ENCODE measurements around the gene AHCTF1.
"Not testable (repeated sequence)": the region's sequence is repeated elsewhere in the genome, so short reads cannot be mapped to it uniquely, and the experiment has no call there.

The AHCTF1 gene

DNA sequence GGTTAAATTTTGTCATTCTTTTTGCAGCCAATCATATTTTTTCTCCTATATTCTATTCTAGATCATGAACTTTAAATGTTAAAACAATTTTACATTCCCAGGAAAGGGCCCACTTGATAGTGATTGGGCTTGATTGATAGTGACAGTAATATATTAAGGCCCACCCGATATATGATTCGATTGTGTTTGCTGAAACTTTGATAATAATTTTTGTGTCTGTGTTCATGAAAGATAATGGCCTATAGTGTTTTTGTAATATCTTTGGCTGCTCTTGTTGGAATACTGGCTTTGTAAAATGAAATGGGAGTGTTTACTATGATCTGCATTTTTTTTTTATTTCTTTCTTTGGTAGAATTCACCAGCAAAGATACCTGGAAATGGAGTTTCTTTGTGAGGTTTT, 107.2 kb downstream of the AHCTF1 start:
- TF ChIP-seq, protein P1, sequence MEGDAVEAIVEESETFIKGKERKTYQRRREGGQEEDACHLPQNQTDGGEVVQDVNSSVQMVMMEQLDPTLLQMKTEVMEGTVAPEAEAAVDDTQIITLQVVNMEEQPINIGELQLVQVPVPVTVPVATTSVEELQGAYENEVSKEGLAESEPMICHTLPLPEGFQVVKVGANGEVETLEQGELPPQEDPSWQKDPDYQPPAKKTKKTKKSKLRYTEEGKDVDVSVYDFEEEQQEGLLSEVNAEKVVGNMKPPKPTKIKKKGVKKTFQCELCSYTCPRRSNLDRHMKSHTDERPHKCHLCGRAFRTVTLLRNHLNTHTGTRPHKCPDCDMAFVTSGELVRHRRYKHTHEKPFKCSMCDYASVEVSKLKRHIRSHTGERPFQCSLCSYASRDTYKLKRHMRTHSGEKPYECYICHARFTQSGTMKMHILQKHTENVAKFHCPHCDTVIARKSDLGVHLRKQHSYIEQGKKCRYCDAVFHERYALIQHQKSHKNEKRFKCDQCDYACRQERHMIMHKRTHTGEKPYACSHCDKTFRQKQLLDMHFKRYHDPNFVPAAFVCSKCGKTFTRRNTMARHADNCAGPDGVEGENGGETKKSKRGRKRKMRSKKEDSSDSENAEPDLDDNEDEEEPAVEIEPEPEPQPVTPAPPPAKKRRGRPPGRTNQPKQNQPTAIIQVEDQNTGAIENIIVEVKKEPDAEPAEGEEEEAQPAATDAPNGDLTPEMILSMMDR (IDR thresholded peaks at IDR 0.05; ENCODE audit: low read length, missing control alignments): no peak
- DNase-seq (ENCODE audit: low read depth): no peak
- H3K4me3 ChIP-seq (replicated peaks; ENCODE audit: low read depth, low read length): no peak overlapping the region

DNA sequence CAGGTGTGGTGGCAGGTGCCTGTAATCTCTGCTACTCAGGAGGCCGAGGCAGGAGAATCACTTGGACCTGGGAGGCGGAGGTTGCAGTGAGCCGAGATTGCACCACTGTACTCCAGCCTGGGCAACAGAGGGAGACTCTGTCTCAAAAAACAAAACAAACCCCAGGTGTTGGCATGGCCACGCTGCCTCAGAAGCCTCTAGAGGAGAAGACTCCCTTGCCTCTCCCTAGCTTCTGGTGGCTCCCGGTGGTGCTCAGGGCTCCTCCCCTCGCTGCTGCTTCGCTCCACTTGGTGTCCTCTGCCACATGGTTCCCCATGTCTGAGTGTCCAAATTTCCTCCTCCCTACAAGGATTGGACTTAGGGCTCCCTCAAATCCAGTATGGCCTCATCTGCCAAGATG, 109.6 kb downstream of the AHCTF1 start:
- DNase-seq (ENCODE audit: low read depth); H3K4me3 ChIP-seq (replicated peaks; ENCODE audit: low read depth, low read length): not testable (repeated sequence)

DNA sequence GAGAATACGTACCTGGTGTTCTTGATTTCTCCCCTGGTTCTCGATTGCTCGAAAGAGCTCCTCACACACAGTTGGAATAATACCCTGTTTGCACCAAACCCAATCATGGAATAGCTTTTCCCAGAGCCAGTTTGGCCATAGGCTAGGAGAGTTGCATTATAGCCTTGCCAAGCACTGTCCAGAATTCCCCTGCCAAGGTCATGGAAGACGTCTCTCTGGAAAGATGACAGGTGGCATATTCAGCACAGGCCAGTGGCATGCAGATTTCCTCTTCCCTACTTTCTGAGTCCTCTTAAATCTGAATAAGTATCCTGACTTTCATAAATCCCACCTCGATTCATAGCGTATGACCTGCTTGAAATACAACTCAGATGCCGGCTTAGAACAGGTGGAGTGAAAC, 111.1 kb downstream of the AHCTF1 start:
- no peak overlapping the region for H3K4me3 ChIP-seq (replicated peaks; ENCODE audit: low read depth, low read length)
- TF ChIP-seq, protein P1 (IDR thresholded peaks at IDR 0.05; ENCODE audit: low read length, missing control alignments): no peak
- DNase-seq (ENCODE audit: low read depth): no peak

GRCh38 chr1:246817778-246818177, 114.0 kb downstream of the AHCTF1 start:
- DNase-seq (ENCODE audit: low read depth): peak; percentile 29
- H3K4me3 ChIP-seq (replicated peaks; ENCODE audit: low read depth, low read length): not testable (repeated sequence)

DNA sequence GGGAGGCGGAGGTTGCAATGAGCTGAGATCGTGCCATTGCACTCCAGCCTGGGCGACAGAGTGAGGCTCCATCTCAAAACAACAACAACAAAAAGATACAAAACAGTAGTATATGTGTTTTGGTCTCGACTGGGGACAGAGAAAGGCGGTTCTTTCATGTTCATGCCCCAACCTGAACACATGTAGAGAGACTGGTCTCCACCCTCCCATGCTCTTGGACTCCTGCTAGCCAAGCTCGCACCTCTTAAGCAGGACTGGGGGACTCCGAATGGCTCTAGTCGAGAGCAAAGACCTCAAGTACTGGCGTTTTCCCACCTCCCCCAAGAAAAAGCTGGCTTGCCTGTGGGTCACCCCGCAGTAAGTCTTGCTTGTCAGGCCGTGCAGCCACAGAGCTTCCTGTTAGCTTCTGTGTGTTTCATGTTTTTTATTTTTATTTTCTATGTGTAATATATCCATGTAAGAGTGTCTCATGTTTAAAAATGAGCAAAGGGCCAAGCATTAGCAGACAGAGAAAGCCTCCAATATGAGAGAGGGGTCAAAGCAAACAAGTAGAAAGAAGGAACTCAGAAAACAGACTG, 116.0 kb downstream of the AHCTF1 start:
- TF ChIP-seq, protein P1 (IDR thresholded peaks at IDR 0.05; ENCODE audit: low read length, missing control alignments): no peak
- H3K4me3 ChIP-seq (replicated peaks; ENCODE audit: low read depth, low read length): no peak overlapping the region
- DNase-seq (ENCODE audit: low read depth): no peak

GRCh38 chr1:246814890-246815289, 116.9 kb downstream of the AHCTF1 start:
- H3K4me3 ChIP-seq (replicated peaks; ENCODE audit: low read depth, low read length): no peak overlapping the region
- DNase-seq (ENCODE audit: low read depth): no peak
- TF ChIP-seq, protein P1 (IDR thresholded peaks at IDR 0.05; ENCODE audit: low read length, missing control alignments): no peak

DNA sequence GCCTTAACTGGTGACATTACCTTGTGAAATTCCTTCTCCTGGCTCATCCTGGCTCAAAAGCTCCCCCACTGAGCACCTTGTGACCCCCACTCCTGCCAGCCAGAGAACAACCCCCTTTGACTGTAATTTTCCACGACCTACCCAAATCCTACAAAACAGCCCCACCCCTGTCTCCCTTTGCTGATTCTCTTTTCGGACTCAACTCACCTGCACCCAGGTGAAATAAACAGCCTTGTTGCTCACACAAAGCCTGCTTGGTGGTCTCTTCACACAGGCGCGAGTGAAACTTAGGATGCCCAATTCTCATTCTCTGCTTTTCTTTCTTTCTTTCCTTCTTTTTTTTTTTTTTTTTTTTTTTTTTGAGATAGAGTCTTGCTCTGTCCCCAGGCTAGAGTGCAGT, 118.4 kb downstream of the AHCTF1 start:
- not testable (repeated sequence) for DNase-seq (ENCODE audit: low read depth); H3K4me3 ChIP-seq (replicated peaks; ENCODE audit: low read depth, low read length)

- TF ChIP-seq, protein P1 (IDR thresholded peaks at IDR 0.05; ENCODE audit: low read length, missing control alignments): no peak
- H3K4me3 ChIP-seq (replicated peaks; ENCODE audit: low read depth, low read length): no peak overlapping the region
- DNase-seq (ENCODE audit: low read depth): no peak
Observed at GRCh38 chr1:246811985-246812384, 119.8 kb downstream of the AHCTF1 start.

DNA sequence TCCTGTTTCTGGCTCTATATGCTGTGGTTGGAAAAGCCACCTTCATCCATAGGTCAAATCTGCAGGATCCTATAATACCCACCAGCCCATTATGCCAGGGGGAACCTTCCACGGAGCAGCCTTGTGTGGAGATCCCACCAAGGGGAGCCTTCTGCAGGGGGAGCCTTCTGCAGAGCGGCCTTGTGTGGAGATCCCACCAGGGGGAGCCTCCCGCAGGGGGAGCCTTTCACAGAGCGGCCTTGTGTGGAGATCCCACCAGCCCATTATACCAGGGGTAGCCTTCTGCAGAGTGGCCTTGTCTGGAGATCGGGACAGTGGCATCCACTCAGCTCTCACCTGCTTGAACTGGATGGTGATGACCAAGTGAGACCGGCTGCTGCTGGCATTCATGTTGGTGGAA, 122.3 kb downstream of the AHCTF1 start:
- no peak for DNase-seq (ENCODE audit: low read depth)
- TF ChIP-seq, protein P1 (IDR thresholded peaks at IDR 0.05; ENCODE audit: low read length, missing control alignments): no peak
- H3K4me3 ChIP-seq (replicated peaks; ENCODE audit: low read depth, low read length): no peak overlapping the region
